Muscle layer of duodenum (tissue), 2 donors: ENCODE results near the gene COL18A1.

Experiments
- H3K27ac ChIP-seq: one replicate; pipeline ENCODE4 v1.7.0; 2013; ENCODE audit warnings: mild to moderate bottlenecking, low read length
- H3K27me3 ChIP-seq: one replicate; pipeline ENCODE4 v1.7.0; 2013; ENCODE audit warnings: low read depth, mild to moderate bottlenecking, control low read depth, low read length
- H3K36me3 ChIP-seq, 2 donors: one replicate each; pipeline ENCODE4 v1.7.0; 2013; ENCODE audit warnings: low read length in 2 of 2, control low read depth in 1 of 2, mild to moderate bottlenecking in 1 of 2; ENCODE audit not compliant: insufficient read depth in 2 of 2, control insufficient read depth in 1 of 2
- H3K4me1 ChIP-seq, 2 donors: one replicate each; pipeline ENCODE4 v1.7.0; 2013; ENCODE audit warnings: low read length in 2 of 2, mild to moderate bottlenecking in 2 of 2, control low read depth in 1 of 2, moderate library complexity in 1 of 2; ENCODE audit not compliant: insufficient read depth in 2 of 2, control insufficient read depth in 1 of 2
- H3K4me3 ChIP-seq, 2 donors: one replicate each; pipeline ENCODE4 v1.7.0; 2013; ENCODE audit warnings: low read length in 2 of 2, low read depth in 1 of 2, mild to moderate bottlenecking in 1 of 2
- H3K9me3 ChIP-seq, 2 donors: one replicate each; pipeline ENCODE4 v1.7.0; 2013; ENCODE audit warnings: low read length in 2 of 2, control low read depth in 1 of 2, mild to moderate bottlenecking in 1 of 2; ENCODE audit not compliant: control insufficient read depth in 1 of 2
- donor health status: healthy.

COL18A1 gene

DNA sequence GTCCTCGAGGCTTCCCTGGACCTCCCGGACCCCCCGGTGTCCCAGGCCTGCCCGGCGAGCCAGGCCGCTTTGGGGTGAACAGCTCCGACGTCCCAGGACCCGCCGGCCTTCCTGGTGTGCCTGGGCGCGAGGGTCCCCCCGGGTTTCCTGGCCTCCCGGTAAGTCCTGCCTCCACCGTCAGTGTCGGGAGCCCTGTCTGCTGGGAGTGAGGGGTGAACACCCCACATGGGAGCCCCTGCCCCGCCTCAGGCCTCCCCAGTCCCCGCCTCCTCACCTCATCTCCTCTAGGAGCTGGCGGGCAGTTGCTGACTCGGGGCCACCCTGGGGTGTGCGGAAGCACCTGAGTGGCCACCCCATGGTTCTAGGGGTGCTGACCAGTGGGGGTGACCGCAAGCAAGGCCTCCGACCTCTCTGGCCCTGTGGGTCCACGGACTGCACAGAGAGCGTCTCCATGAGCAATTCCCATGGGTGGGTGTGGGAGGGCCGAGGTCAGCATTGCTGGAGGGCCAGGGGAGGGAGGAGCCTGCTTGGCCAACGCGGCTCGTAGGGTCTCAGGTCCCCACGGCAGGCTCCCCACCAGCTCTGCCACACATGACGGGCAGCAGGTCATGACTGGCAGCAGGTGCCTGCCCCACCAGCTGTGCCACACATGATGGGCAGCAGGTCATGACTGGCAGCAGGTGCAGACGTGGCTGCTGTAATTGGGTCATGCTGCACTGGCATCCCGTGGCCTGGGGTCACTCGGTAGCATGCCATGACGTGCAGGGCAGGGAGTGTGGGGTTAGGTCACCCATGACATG, 75.9 kb downstream of the COL18A1 start:
- Histone ChIP-seq H3K27me3 (no peaks in the 10 kb centered on the region), H3K27ac (no peak overlapping the region), H3K36me3 (peaks cover 18 to 24% of the 10 kb centered on the region in 2 donors), H3K4me3 (no peak overlapping the region), H3K4me1 (peaks cover 0 to 6% of the 10 kb centered on the region in 2 donors), H3K9me3 (no peaks in the 10 kb centered on the region)

DNA sequence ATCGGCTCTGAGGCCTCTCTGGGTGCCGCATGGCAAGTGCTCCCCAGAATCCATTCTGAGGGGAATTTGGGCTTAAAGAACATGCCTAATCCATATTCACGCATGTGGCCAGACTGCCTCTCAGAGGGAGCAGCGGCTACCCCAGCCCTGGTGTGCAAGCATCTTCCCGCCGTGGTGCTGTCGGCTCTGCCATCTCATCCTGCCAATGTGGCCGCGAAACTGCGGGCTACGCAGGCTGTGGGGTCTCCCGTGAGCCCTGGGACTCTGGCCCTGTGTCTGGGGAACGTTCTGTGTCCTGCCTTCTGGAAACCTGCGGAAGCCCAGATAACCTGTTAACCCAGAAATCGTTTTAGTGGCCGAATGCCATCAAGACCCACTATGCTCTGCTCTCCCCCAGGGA, 76.6 kb downstream of the COL18A1 start:
- H3K4me1 ChIP-seq: peaks cover 0 to 6% of the 10 kb centered on the region in 2 donors

DNA sequence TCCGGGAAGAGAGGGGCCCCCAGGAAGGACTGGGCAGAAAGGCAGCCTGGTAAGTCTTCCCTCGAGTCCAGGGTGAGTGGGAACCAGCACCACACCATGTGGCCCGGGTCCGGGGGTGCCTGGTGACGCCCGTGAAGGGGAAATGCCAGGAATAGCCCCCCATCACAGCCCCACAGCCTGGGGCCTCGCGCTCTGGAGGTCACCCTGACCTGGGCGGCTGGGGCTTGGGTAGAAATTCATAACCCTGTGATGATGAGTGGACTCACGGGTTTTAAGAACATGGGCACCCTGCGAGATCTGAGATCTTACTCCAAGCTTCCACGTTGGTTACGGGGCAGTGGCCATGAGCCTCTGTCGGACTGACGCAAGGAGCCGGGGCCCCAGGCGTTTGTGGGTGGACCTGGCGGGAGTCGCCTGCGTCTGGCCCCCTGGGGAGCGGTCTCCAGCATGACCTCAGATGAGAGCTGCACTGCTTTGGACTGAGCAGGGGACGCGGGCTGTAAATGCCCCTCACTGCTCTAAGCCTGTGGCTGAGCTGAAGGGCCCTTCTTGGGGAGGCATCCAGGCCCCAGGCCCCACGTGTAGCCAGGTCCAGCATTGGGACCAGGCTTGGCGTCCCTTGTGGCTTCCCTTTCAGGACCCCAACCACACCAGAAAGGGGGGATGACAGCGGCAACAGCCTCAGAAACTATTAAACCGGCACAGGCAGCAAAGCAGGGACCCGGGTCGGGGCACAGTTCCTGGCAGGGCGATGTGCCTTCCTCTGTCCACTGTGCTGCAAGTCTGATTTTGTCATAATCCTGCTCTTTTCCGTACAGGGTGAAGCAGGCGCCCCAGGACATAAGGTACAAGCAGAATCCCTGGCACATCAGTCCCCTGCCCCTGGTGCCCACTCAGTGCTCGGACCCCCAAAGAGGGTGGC, 77.3 kb downstream of the COL18A1 start:
- Histone ChIP-seq H3K4me1 (peaks cover 0 to 6% of the 10 kb centered on the region in 2 donors), H3K27me3 (no peaks in the 10 kb centered on the region), H3K27ac (no peak overlapping the region), H3K4me3 (peak overlapping the region in 1 of 2 donors; percentile 30), H3K36me3 (peaks cover 13 to 20% of the 10 kb centered on the region in 2 donors), H3K9me3 (no peaks in the 10 kb centered on the region)

More for the DNA sequence above, 76.6 kb downstream of the COL18A1 start:
- no peaks in the 10 kb centered on the region for H3K27me3 ChIP-seq
- no peaks in the 10 kb centered on the region for H3K9me3 ChIP-seq
- H3K27ac ChIP-seq: no peak overlapping the region
- peaks cover 13 to 20% of the 10 kb centered on the region in 2 donors for H3K36me3 ChIP-seq
- H3K4me3 ChIP-seq: no peak overlapping the region

DNA sequence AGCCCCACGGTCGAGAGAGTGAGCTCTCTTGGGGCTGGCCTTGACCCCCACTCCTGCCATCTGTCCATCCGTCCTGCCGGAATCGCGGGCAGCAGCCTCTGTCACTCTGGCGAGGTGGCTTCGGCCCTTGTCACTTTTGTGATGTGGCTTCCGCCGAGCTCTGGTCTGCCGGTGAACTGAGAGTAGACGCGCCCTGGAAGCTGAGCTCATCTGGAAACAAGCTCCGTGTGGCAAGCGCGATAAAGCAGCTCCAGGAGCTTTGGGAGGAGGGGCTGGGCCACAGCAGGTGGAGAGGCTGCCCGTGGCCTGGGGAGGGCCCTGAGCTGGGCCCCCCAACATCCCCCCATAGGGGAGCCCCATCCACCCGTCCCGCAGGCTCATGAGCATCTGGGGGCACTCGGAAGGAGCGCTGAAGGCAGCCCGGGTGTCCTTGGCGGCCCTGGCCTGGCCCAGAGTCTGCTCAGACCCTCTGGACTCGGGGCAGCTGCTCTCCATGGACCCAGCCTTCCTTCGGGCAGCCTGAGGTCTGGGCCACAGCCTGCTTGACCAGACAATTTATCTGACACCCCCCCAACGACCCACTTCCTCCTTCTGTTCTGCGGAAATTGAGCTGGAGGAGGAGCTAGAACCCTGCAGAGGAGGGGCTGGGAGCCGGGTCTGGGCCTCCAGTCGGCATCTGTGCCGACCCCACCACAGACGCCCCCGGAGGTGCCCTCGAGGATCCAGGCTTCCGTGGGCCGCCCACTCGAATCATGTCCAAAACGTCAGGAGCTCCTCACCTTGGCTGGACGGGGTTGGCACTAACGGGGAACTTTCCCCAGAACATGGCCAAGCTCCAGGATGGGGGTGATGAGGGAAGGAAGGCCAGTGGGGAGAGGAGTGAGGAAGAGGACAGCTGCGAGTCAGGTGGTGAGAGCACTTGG, 78.2 kb downstream of the COL18A1 start:
- Histone ChIP-seq H3K4me3 (peak overlapping the region in 1 of 2 donors; percentile 30), H3K9me3 (no peaks in the 10 kb centered on the region), H3K27me3 (no peaks in the 10 kb centered on the region), H3K36me3 (peaks cover 13 to 20% of the 10 kb centered on the region in 2 donors), H3K27ac (no peak overlapping the region), H3K4me1 (no peaks in the 10 kb centered on the region)

DNA sequence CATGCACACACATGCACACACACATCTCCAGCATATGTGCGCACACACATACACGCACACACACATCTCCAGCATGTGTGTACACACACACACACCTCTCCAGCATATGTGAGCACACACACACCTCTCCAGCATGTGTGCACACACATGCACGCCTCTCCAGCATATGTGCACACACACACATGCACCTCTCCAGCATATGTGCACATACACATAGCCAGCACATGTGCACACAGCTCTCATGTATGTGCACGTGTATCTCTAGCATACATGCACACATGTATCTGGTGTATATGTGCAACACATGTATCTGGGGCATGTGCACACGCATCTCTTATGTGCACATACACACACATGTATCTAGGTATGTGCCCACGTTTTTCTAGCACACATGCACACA, 79.4 kb downstream of the COL18A1 start:
- no peaks in the 10 kb centered on the region for H3K27me3 ChIP-seq
- peaks cover 10 to 20% of the 10 kb centered on the region in 2 donors for H3K36me3 ChIP-seq
- no peaks in the 10 kb centered on the region for H3K4me1 ChIP-seq
- no peaks in the 10 kb centered on the region for H3K9me3 ChIP-seq
- H3K4me3 ChIP-seq: no peak overlapping the region
- H3K27ac ChIP-seq: no peak overlapping the region

DNA sequence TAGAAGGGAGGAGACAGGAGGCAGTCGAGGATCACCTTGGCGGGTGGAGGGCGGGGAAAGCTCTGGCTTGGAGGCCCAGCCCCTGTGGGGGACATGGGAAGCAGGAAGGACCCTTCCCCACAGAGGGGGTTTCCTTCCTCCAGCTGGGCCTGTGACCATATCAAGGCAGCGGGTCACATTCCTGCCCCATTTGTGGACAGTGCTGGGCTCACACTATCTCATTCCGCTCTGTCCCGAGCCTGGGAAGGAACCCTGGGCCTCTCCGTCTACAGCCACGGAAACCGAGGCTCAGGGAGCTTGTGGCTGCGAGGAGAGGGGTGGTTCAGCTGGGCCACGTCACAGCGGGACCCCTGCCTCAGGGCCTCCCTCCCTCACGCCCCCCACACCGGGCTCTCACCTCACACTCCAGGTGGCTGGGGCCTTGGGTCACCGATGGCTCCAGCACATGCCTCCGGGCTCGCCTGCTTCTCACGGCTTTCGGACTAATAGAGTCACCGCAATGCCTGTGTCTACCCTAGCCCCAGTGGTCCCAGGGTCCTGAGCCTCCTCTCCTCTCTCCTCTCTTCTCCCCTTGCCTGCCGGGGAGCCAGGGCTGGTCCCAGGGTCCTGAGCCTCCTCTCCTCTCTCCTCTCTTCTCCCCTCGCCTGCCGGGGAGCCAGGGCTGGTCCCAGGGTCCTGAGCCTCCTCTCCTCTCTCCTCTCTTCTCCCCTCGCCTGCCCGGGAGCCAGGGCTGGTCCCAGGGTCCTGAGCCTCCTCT, 80.9 kb downstream of the COL18A1 start:
- Histone ChIP-seq H3K27me3 (no peaks in the 10 kb centered on the region), H3K36me3 (peaks cover 8 to 20% of the 10 kb centered on the region in 2 donors), H3K9me3 (no peaks in the 10 kb centered on the region), H3K4me1 (no peaks in the 10 kb centered on the region), H3K4me3 (no peak overlapping the region), H3K27ac (no peak overlapping the region)

DNA sequence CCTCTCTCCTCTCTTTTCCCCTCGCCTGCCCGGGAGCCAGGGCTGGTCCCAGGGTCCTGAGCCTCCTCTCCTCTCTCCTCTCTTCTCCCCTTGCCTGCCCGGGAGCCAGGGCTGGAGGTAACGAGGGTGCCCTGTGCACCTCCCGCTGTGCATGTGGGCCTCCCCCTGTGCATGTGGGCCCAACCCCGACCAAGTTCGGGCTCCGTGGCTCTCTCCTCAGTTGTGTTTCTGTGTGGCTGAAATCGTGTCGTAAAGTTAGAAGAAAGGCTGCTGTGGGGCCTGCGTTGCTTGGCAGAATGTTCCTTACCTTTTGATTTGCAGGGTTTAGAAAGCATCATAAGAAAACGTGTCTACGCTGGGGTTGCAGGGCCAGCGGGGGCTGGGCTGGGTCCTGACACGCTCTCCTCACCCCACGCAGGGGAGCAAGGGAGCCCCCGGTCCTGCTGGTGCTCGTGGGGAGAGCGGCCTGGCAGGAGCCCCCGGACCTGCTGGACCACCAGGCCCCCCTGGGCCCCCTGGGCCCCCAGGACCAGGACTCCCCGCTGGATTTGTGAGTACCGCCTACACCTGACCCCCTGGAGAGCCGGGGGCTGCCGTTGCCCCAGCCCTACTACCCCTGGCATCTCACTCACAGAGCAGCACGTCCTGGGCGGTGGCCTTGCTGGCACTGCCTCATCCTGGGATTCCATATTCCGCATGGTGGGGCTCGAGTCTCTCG, 81.6 kb downstream of the COL18A1 start:
- Histone ChIP-seq H3K9me3 (no peaks in the 10 kb centered on the region), H3K27ac (no peak overlapping the region), H3K36me3 (peaks cover 8 to 13% of the 10 kb centered on the region in 2 donors)

DNA sequence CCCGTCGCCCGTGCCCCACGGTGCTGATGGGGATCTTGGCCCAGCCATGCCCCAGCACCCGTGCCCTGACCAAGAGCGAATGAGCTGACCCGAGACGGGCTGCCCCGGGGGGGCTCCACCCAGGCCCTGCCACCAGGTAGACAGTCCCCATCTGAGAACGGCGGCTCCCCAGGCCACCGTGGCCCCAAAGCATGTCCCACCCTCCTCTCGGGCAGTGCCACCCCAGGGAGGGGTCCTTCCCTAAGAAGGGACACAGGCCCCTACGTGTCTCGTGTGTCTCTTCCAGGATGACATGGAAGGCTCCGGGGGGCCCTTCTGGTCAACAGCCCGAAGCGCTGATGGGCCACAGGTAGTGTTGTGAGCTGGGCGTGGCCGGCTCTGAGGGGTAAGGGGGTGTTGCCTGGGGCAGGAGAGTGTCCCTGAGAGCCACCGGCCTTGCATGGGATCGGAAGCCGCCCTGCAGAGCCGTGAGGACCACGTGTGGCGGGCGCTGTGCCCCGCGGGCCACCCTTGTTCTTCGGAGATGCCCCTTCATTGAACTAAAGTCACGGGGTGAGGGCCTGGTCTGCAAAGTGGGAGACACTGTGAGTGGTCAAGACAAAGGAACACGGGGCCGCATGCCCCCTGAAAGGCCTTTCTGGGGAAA, 82.3 kb downstream of the COL18A1 start:
- Histone ChIP-seq H3K4me3 (no peak overlapping the region), H3K27ac (no peak overlapping the region), H3K9me3 (no peaks in the 10 kb centered on the region), H3K27me3 (no peaks in the 10 kb centered on the region), H3K4me1 (no peaks in the 10 kb centered on the region), H3K36me3 (peaks cover 8 to 14% of the 10 kb centered on the region in 2 donors)

More for the DNA sequence above, 81.6 kb downstream of the COL18A1 start:
- no peaks in the 10 kb centered on the region for H3K4me1 ChIP-seq
- no peak overlapping the region for H3K4me3 ChIP-seq
- no peaks in the 10 kb centered on the region for H3K27me3 ChIP-seq

DNA sequence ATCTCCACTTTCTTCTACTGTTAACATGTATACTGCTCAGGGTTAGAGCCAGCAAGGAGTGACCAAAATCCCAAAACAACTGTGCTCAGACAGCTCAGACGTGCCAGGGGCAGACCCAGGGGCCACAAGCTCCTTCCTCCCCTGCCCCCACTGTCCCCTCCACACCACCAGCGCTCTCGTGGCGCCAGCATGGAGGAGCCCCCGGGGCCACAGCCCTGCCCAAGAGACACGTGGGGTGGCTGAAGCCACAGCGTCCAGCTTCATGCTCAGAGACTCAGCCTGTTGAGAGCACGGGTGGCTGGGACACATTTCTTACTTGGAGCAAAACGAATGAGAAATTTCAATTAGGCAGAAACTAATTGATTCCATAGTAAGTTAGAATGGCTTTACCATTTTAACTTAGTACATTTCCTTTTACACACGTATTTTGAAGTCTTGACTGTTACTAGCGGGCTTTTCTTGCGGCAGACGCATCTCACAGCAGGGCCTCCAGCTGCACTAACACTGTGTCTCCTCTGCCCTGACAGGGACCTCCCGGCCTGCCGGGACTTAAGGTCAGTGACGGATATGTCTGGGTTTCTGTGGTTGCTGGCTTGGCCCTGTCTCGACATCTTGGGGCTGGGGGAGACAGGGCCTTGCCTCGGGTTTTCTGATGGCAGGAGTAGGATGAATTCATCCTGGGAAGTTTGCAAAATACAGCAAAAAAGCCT, 83.1 kb downstream of the COL18A1 start:
- Histone ChIP-seq H3K9me3 (no peaks in the 10 kb centered on the region), H3K27me3 (no peaks in the 10 kb centered on the region), H3K4me3 (no peak overlapping the region), H3K27ac (no peak overlapping the region), H3K4me1 (no peaks in the 10 kb centered on the region), H3K36me3 (peaks cover 8 to 9% of the 10 kb centered on the region in 2 donors)
